ENCODE results near the gene CLSTN3.

Gene CLSTN3

DNA sequence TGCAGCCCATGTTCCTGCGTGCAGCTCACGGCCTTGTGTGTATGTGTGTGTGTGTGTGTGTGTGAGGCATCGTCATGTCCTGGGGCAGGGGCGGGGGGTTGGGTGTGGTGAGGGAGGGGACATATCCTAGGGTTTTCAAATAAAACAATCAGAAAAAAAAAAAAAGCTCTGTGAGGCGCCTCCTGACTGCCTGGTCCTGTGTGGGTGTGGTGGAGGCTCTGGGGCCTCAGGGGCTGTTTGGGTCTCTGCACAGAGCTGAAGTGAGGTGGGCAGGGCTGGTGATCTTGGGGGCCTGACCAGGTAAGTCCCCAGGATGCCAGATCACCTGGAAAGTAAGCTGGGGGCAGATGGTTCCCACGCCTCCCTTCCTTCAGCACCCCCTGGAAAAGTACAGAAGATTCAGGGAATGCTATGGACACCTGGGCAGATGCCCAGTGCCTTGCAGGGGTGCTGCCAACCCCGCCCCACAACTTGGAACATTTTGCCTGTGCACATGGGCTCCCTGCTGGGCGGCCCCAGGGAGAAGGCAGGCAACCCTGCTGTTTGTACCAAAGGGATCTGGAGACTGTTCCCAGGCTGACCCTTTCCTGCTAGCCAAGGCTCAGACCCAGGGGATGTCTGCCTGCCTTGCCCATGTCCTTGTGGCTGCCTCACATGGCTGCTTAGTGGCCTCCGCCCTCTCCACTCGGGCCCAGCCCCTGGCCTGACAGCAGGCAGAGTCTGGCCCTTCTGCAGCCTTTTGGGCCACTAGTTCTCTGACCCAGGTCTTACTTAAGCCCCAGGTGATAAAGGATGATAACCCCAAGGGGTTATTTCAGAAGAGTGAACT, 28.8 kb downstream of the CLSTN3 start:
- TF ChIP-seq GATA2 (IDR thresholded peaks at IDR 0.05; ENCODE audit: low read depth, low read length), result no peak
- TF ChIP-seq GATA3 (IDR thresholded peaks at IDR 0.05; ENCODE audit: low read depth, low read length), result no peak

DNA sequence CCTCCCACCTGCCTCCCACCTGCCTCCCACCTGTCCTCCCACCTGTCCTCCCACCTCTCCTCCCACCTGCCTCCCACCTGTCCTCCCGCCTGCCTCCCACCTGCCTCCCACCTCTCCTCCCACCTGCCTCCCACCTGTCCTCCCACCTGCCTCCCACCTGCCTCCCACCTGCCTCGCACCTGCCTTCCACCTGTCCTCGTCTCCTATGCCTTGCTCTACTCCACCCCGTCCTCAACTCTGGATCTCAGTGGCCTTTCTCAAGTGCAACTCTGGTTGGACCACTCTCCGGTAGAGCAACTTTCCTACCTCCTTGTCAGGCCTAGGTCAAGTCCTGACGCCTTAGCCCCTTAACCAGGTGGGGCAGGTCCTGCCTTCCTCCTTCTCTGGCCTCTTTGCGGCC, 30.0 kb downstream of the CLSTN3 start:
- TF ChIP-seq GATA3 (IDR thresholded peaks at IDR 0.05; ENCODE audit: low read depth, low read length) (no peak), GATA2 (IDR thresholded peaks at IDR 0.05; ENCODE audit: low read depth, low read length) (no peak)

DNA sequence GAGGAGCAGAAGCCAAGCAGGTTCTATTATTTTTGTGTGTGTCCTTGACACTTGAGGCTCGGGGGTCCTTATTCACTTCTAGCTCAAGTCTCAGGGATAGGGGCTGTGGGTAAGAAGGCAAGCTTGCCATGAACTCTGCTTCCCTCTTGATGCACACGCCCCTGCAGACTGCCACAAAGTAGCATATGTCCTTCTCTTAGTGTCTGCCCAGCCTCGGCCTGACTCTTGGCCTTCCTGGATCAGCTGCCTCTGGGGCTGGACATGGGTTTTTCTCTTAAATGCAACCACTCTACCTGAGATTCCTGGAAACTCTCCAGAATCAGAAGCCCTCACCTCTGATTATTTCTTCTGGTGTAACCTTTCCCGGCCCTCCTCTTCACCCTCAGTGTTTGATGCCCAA, 31.2 kb downstream of the CLSTN3 start:
- TF ChIP-seq GATA3 (IDR thresholded peaks at IDR 0.05; ENCODE audit: low read depth, low read length), result no peak
- TF ChIP-seq GATA2 (IDR thresholded peaks at IDR 0.05; ENCODE audit: low read depth, low read length), result no peak

DNA sequence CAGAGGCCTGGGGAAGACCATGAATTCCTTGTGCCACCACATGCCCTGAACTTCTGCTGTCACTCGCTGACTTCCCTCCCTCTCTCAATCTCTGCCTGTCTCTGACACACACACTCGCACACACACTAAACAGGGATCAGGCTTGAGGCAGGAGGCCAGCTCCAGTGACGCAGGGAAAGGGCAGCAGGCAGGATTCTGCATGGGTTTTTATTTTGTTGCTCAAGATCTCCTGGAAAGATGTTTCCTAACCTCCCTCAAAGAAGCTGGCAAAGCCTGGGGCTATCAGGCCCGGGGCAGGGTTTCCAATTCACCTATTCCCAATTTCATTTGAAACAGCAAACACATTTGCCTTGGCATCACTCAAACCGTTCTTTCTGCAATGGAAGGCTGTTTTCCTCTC, 31.6 kb downstream of the CLSTN3 start:
- TF ChIP-seq GATA2 (IDR thresholded peaks at IDR 0.05; ENCODE audit: low read depth, low read length) (no peak), GATA3 (IDR thresholded peaks at IDR 0.05; ENCODE audit: low read depth, low read length) (no peak)

DNA sequence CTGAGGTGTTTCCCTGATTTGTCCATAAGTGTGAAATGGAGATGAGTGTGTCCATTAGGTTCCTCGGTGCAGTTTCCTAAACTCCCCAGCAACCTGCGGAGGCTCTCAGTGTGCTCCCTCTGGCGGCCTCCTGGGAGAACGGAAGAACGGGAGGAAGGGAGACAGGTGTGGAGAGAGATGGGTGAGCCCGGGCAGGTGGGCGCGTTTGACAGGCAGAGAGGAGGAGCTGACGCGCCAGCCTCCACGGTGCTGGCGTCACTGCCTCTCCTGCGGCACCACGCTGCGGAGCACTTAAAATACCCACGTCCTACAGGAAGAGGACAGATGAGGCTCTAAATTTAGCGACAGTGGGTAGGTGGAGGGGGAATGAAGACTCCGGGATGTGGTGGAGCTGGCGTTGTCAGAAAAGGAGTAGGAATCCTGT, 32.5 kb downstream of the CLSTN3 start:
- TF ChIP-seq GATA2 (IDR thresholded peaks at IDR 0.05; ENCODE audit: low read depth, low read length) (no peak), GATA3 (IDR thresholded peaks at IDR 0.05; ENCODE audit: low read depth, low read length) (no peak)

DNA sequence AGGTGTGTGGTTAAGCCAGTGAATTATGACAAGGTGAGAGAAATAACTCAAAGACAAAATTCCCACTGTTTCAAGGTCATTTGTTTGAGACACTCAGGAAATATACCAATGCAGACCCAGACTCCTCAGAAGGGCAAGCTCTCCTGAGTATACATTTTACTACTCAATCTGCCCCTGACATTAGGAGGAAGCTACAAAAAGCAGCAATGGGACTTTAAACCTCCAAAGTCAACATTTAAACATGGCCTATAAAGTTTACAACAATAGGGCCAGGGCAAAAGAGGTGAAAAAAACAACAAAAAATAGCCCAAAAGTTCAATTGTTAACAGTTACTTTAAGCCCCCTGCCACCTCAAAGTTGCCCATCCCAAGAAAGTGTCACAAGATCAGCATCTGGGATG, 39.8 kb downstream of the CLSTN3 start:
- TF ChIP-seq GATA2 (IDR thresholded peaks at IDR 0.05; ENCODE audit: low read depth, low read length) (no peak), GATA3 (IDR thresholded peaks at IDR 0.05; ENCODE audit: low read depth, low read length) (no peak)

DNA sequence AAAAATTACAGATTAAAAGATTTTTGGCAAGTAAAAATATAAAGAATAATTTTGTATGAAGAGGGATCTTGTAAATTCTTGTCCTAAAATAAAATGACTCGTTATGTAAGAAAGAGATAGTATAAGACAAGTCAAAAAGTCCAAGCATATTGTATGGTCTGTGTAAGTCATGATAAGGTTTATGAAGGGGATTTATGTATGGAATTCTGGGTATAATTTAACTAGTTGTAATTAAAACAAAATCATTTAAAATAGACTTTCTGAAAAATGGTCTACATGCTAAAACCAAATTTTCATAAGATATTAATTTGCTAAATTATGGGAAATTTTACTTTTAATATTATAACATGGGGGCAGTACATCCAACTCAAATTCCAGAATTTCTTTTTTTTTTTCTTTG, 41.7 kb downstream of the CLSTN3 start:
- no peak for TF ChIP-seq GATA3 (IDR thresholded peaks at IDR 0.05; ENCODE audit: low read depth, low read length)
- no peak for TF ChIP-seq GATA2 (IDR thresholded peaks at IDR 0.05; ENCODE audit: low read depth, low read length)

DNA sequence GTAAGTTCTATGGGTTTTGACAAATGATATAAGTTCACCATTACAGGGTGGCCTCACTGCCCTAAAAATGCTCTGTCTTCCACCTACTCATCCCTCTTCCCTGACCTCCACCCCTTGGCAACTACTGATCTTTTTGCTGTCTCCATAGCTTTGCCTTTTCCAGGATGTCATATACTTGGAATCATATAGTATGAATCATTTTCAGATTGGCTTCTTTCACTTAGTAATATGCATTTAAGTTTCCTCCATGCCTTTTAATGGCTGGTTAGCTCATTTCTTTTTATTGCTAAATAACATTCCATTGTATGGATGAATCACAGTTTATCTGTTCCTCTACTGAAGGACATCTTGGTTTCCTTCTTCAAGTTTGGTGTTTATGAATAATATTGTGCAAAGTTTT, 45.3 kb downstream of the CLSTN3 start:
- TF ChIP-seq GATA2 (IDR thresholded peaks at IDR 0.05; ENCODE audit: low read depth, low read length) (no peak), GATA3 (IDR thresholded peaks at IDR 0.05; ENCODE audit: low read depth, low read length) (no peak)

DNA sequence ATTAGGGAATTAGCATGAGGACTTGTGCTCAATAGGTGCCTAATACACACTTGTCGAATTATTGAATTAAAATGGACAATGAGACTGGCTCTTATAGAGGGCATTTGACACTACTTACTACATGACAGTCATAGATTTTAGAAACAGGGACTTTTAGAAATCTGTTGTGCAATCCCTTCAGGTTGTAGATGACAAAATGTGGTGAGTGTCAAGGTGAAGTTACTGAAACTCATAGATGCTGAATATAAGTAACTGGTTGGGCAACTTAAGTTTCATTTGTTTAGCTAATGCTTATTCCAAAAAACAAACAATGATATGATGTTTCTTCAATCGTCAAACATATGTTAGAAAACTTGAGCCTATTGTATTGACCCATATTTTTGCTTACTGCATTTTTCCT, 46.4 kb downstream of the CLSTN3 start:
- TF ChIP-seq GATA3 (IDR thresholded peaks at IDR 0.05; ENCODE audit: low read depth, low read length), result no peak
- no peak for TF ChIP-seq GATA2 (IDR thresholded peaks at IDR 0.05; ENCODE audit: low read depth, low read length)

DNA sequence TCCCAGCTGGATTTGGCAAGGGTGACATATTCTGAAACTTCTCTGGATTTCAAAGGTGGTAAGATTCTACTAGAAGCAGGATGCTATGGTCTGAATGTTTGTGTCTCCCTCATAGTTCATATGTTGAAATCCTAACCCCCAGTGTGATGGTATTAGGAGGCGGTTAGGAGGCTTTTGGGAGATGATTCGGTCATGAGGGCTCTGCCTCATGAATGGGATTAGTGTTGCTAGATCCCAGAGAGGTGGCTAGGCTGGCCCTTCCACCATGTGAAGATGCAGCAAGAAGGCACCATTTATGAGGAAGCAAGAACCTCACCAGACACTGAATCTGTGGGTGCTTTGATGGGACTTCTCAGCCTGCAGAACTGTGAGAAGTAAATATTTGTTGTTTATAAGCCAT, 48.3 kb downstream of the CLSTN3 start:
- TF ChIP-seq GATA2 (IDR thresholded peaks at IDR 0.05; ENCODE audit: low read depth, low read length) (no peak), GATA3 (IDR thresholded peaks at IDR 0.05; ENCODE audit: low read depth, low read length) (no peak)

DNA sequence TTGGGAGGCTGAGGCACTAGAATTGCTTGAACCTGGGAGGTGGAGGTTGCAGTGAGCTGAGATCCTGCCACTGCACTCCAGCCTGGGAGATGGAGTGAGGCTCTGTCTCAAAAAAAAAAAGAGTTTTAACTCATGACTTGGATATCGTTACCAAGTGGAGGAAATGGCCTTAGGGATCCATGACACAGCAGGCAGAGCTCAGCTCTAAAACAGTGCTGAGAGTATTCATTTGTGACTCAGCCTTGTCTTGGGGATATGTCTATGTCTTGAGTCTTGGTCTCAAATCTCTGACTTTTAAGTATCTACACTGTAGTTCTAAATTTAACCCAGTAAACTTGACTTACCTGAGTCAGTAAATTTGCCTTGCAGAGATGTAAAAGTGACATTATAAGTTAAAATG, 50.5 kb downstream of the CLSTN3 start:
- TF ChIP-seq GATA3 (IDR thresholded peaks at IDR 0.05; ENCODE audit: low read depth, low read length) (no peak), GATA2 (IDR thresholded peaks at IDR 0.05; ENCODE audit: low read depth, low read length) (no peak)

DNA sequence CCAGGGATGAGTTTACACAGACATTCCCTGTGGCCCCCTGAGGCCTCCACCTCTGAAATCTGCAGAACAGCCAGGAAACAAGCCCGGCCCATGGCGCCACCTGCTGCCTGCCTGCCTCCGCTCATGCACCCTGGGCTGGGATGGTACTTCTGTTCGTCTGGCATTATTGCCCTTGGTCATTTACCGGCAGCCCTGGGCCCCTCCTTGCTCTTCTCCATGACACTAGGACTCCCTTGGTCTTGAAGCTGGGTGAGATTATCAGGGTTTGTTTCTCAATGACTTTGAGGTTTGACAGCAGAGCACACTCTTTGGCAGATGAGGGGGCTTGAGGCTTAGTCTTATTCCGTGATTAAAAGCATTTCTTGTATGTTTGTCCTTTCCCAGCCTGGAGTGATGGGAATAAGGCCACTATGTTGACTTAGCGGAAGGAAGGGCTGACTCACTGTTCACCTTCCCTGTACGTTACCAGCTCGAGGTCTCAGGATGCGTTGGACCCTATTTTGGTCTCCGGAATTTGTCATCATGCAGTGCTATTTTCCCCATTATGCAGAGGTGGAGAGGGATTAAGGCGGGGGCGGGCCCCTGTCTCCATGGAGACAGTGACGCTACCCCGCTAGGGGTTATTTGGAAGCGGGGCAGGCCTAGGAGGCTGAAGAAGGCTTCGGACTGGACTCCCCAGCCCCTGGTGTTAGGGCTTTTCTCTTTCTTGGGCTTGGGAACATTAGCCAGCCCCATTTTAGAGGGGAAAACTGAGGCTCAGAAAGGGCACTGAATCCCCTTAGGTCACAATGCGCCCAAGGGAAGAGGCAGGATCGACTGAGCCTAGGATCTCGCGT, 58.6 kb downstream of the CLSTN3 start:
- TF ChIP-seq GATA2 (IDR thresholded peaks at IDR 0.05; ENCODE audit: low read depth, low read length), result no peak

DNA sequence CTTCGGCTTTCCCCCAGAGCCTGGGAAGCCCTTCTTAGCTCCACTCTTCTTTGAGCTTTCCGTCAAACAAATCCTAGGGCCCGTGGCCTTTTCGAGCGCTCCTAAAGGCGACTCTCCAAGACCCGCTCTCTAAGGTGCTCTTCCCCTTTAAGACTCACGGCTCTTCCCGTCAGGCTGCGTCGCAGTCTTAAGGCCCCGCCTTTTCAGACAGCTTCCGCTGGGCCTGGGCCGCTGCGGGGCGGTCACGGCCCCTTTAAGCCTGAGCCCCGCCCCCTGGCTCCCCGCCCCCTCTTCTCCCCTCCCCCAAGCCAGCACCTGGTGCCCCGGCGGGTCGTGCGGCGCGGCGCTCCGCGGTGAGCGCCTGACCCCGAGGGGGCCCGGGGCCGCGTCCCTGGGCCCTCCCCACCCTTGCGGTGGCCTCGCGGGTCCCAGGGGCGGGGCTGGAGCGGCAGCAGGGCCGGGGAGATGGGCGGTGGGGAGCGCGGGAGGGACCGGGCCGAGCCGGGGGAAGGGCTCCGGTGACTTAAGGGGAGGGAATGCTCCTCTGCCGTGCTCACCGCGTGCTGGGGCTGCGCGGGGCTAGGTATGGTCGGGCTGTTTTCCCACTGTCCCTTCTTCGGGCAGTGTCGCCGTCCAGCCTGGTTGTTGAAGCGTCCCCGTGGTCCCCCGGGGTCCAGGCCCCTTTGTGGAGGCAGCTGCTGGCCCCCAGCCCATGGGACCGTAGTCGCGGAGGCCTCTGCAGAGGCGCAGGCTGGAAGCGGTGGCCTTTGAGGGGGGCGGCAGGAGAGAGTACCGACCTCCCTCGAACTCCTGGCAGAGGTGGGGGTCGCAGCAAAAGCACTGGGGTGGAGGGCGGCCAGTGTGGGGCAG, 59.5 kb downstream of the CLSTN3 start, which contains the start of gene PEX5:
Gene PEX5 (plus strand): TSS at position 289 of the 870 bp plus-strand sequence. CDS start 692 bp downstream, outside the sequence.
- TF ChIP-seq GATA2 (IDR thresholded peaks at IDR 0.05; ENCODE audit: low read depth, low read length) (no peak), GATA3 (IDR thresholded peaks at IDR 0.05; ENCODE audit: low read depth, low read length) (no peak)
